ENCODE results near the gene DOCK9. TPM values are rescaled to one million over a fixed set of nuclear protein-coding genes. Genes with fewer than 3 reads are reported as not detected.
"Not testable (repeated sequence)": the region's sequence is repeated elsewhere in the genome, so short reads cannot be mapped to it uniquely, and the experiment has no call there.

DOCK9 gene
- polyA plus RNA-seq, 3 donors from 2014 or later = 2.1 to 6.3 (median 4.1) TPM

- Mint-ChIP-seq H3K27me3 (ENCODE audit: low read depth in 3 of 3) (peaks cover 0 to 4% (median 2%) of the 10 kb centered on the region in 3 donors), H3K36me3 (peaks cover 32 to 80% (median 63%) of the 10 kb centered on the region in 3 donors), H3K4me1 (no peaks in the 10 kb centered on the region), H3K27ac (no peak overlapping the region), H3K4me3 (no peak overlapping the region), H3K9me3 (peaks cover 0 to 2% (median 0%) of the 10 kb centered on the region in 6 donors)
- DNase-seq = no peak
These were observed 152.2 kb downstream of the DOCK9 start for GRCh38 chr13:98825659-98826058.

DNA sequence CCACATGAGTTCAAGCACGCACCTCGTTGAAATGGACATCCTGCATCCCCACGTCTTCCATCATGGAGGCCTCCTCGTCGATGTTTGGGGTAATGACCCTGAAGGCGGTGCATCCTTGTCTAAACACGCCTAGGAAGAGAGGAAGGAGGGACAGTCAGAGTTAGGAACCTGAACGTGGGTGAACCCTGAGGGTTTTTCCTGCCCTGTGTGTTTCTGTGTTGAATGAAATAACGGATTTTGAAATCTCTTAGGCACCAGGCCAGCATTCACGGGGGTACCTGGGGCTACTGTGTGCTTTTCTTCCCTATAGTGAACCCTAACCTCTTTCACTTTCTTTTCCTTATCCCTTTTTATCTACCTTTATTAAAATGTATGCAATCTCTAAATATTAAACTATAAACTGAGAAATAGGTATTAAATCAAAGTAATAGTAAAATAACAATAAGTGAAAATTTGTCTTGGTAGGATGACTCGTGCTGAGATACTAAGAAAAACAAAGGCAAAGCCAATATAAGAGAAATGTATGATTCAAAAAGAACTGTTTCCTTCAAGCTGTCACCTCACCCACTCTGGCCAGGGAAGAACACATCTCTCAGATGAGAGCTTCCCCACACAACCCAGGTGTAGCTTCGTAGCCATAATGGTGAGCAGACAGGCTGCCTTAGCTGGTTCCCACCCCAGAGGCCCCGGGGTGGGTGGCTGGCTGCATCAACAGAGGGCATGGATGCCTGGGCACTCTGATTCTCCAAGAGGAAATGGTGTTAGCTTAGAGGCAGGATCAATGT, 153.3 kb downstream of the DOCK9 start:
- no peak overlapping the region for H3K27ac Mint-ChIP-seq

GRCh38 chr13:98823442-98823841, 154.4 kb downstream of the DOCK9 start:
- Mint-ChIP-seq H3K9me3 (peaks cover 0 to 2% (median 0%) of the 10 kb centered on the region in 6 donors), H3K36me3 (peaks cover 27 to 65% (median 52%) of the 10 kb centered on the region in 3 donors), H3K4me1 (no peaks in the 10 kb centered on the region), H3K27ac (no peak overlapping the region), H3K4me3 (no peak overlapping the region), H3K27me3 (ENCODE audit: low read depth in 3 of 3) (peaks cover 0 to 2% (median 2%) of the 10 kb centered on the region in 3 donors)
- no peak for DNase-seq

More for the DNA sequence above, 153.3 kb downstream of the DOCK9 start:
- no peak for DNase-seq
- H3K27me3 Mint-ChIP-seq (ENCODE audit: low read depth in 3 of 3) = peaks cover 0 to 2% (median 2%) of the 10 kb centered on the region in 3 donors
- H3K4me1 Mint-ChIP-seq = no peaks in the 10 kb centered on the region
- H3K36me3 Mint-ChIP-seq = peaks cover 31 to 76% (median 56%) of the 10 kb centered on the region in 3 donors
- H3K4me3 Mint-ChIP-seq = no peak overlapping the region
- peaks cover 0 to 2% (median 0%) of the 10 kb centered on the region in 6 donors for H3K9me3 Mint-ChIP-seq

DNA sequence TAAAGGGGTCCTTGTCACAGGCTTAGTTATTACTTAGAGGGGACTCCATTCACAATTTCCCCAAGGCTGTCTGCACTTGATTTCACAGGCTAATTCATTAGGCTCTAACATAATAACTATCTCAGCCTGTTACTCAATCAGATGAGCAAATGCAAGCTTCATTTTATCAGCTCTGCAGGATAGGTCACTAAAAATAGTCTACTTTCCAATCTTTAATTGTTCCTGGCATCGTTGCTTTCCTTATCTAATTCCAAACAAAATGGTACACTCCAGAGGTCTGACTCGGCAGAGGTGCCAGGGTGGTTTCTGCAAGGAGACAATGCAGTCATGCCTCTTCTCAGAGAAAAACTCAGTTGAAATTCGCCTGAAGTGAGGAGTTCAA, 155.6 kb downstream of the DOCK9 start:
- H3K4me1 Mint-ChIP-seq = no peaks in the 10 kb centered on the region
- H3K4me3 Mint-ChIP-seq = no peak overlapping the region
- H3K27me3 Mint-ChIP-seq (ENCODE audit: low read depth in 3 of 3) = peaks cover 0 to 2% (median 0%) of the 10 kb centered on the region in 3 donors
- DNase-seq = no peak
- H3K36me3 Mint-ChIP-seq = peaks cover 28 to 60% (median 44%) of the 10 kb centered on the region in 3 donors
- H3K9me3 Mint-ChIP-seq = peaks cover 0 to 2% (median 0%) of the 10 kb centered on the region in 6 donors
- H3K27ac Mint-ChIP-seq = no peak overlapping the region

DNA sequence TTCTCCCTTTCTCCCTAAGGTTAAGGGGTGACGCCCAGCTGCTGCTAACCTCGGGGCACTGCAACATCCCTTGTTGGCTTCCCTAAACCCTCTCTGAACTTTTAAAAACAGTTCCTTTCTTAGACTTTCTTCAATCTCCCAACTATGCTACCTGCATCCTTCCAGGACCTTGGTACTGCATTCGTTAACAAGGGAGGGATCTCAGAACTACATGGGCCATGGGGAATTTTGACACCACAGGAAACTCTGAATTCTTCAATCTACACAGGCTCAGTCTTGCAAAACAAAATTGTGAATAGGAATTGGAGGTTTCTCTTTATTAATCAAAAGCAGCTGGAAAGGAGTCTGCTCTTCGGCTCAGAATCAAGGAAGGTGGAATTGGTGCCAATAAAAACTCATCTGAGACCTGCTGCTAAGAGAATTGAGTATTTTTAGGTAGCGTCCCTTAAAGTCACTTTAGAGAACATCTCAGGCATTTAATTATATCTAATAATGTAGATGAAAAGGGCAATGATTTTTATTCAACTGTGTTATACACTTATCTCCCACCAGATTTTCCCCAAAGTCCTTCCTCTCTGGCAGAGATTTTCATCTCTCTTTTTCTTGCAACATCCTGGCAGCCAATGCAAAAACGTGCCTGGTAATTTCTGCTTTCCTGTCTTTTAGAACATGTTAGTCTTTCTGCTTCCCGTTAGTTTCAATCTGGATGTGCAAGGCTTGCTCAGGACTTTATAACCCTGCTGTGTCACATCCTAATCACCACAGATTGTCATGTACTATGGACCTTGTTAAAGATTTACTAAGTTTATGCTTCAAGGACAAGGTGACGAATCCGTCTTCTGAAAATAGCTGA, 156.3 kb downstream of the DOCK9 start:
- peaks cover 32 to 65% (median 41%) of the 10 kb centered on the region in 3 donors for H3K36me3 Mint-ChIP-seq
- peaks cover 0 to 2% (median 0%) of the 10 kb centered on the region in 6 donors for H3K9me3 Mint-ChIP-seq
- H3K4me3 Mint-ChIP-seq = no peak overlapping the region

GRCh38 chr13:98820744-98821371, 157.0 kb downstream of the DOCK9 start:
- H3K27ac Mint-ChIP-seq = no peak overlapping the region
- peaks cover 38 to 64% (median 42%) of the 10 kb centered on the region in 3 donors for H3K36me3 Mint-ChIP-seq
- peaks cover 0 to 2% (median 0%) of the 10 kb centered on the region in 6 donors for H3K9me3 Mint-ChIP-seq
- no peak overlapping the region for H3K4me3 Mint-ChIP-seq
- peaks cover 0 to 2% (median 0%) of the 10 kb centered on the region in 3 donors for H3K27me3 Mint-ChIP-seq (ENCODE audit: low read depth in 3 of 3)
- no peaks in the 10 kb centered on the region for H3K4me1 Mint-ChIP-seq
- no peak for DNase-seq

More for the DNA sequence above, 156.3 kb downstream of the DOCK9 start:
- Mint-ChIP-seq H3K27me3 (ENCODE audit: low read depth in 3 of 3) (peaks cover 0 to 2% (median 0%) of the 10 kb centered on the region in 3 donors), H3K4me1 (no peaks in the 10 kb centered on the region), H3K27ac (no peak overlapping the region)
- DNase-seq = no peak

DNA sequence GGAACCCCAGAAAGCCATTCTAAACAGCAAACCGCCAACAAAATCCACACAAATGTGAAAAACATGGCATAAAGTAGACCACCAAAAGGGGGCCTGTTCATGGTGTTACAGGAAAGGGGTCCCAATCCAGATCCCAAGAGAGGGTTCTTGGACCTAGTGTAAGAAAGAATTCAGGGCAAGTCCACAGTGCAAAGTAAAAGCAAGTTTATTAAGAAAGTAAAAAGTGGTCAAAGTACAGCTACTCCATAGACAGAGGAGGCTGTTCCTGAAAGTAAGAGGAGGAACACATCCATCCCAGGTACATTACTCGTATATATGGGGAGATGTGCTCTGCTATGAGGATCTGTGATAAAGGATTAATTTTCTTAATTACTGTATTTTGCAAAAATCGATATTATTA, 157.6 kb downstream of the DOCK9 start:
- Mint-ChIP-seq H3K27me3 (ENCODE audit: low read depth in 3 of 3) (peaks cover 0 to 2% (median 0%) of the 10 kb centered on the region in 3 donors), H3K27ac (no peak overlapping the region), H3K9me3 (no peaks in the 10 kb centered on the region), H3K4me3 (no peak overlapping the region), H3K4me1 (no peaks in the 10 kb centered on the region), H3K36me3 (peaks cover 38 to 60% (median 38%) of the 10 kb centered on the region in 3 donors)
- no peak for DNase-seq

- Mint-ChIP-seq H3K9me3 (no peaks in the 10 kb centered on the region), H3K27ac (no peak overlapping the region), H3K36me3 (peaks cover 33 to 53% (median 38%) of the 10 kb centered on the region in 3 donors), H3K27me3 (ENCODE audit: low read depth in 3 of 3) (peaks cover 0 to 2% (median 0%) of the 10 kb centered on the region in 3 donors), H3K4me3 (no peak overlapping the region), H3K4me1 (no peaks in the 10 kb centered on the region)
- DNase-seq = no peak
These were observed 158.4 kb downstream of the DOCK9 start for GRCh38 chr13:98819382-98820010.

DNA sequence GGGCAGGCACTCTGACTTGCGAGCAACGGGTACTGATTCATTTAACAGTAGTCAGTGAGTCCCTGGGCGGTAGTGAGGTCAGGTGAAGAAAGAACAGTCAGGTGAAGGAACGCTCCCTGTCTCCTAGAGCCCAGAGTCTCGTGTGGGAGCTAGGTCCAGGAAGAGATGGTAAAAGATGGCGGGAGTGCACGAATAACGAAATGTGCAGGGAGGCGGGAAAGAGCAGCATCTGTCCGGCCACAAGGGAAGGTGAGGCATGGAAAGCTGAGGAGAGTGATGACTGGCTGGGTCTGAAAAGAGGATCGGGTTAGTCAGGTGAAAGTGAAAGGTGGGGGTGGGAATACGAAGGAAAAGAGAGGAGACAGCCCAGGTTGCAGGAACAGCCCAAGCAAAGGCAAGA, 161.5 kb downstream of the DOCK9 start:
- H3K27ac Mint-ChIP-seq = no peak overlapping the region
- peaks cover 9 to 27% (median 27%) of the 10 kb centered on the region in 3 donors for H3K36me3 Mint-ChIP-seq
- H3K4me1 Mint-ChIP-seq = no peaks in the 10 kb centered on the region
- H3K9me3 Mint-ChIP-seq = no peaks in the 10 kb centered on the region
- H3K27me3 Mint-ChIP-seq (ENCODE audit: low read depth in 3 of 3) = no peaks in the 10 kb centered on the region
- DNase-seq = no peak
- H3K4me3 Mint-ChIP-seq = no peak overlapping the region

- Mint-ChIP-seq H3K9me3 (no peaks in the 10 kb centered on the region), H3K36me3 (peaks cover 18 to 31% (median 30%) of the 10 kb centered on the region in 3 donors), H3K27ac (no peak overlapping the region)
These were observed 163.9 kb downstream of the DOCK9 start for GRCh38 chr13:98813993-98814392.

GRCh38 chr13:98812186-98812790, 165.6 kb downstream of the DOCK9 start:
- not testable (repeated sequence) for H3K27ac Mint-ChIP-seq; H3K4me1 Mint-ChIP-seq; H3K9me3 Mint-ChIP-seq; H3K27me3 Mint-ChIP-seq (ENCODE audit: low read depth in 3 of 3); DNase-seq; H3K4me3 Mint-ChIP-seq
- peaks cover 25 to 38% (median 35%) of the 10 kb centered on the region in 3 donors for H3K36me3 Mint-ChIP-seq

More at GRCh38 chr13:98813993-98814392, 163.9 kb downstream of the DOCK9 start:
- no peak for DNase-seq
- Mint-ChIP-seq H3K4me1 (no peaks in the 10 kb centered on the region), H3K4me3 (no peak overlapping the region), H3K27me3 (ENCODE audit: low read depth in 3 of 3) (no peaks in the 10 kb centered on the region)

GRCh38 chr13:98810746-98811145, 167.1 kb downstream of the DOCK9 start:
- H3K27me3 Mint-ChIP-seq (ENCODE audit: low read depth in 3 of 3) = peaks cover 0 to 1% (median 0%) of the 10 kb centered on the region in 3 donors
- no peaks in the 10 kb centered on the region for H3K4me1 Mint-ChIP-seq
- H3K27ac Mint-ChIP-seq = no peak overlapping the region
- DNase-seq = no peak
- H3K9me3 Mint-ChIP-seq = no peaks in the 10 kb centered on the region
- peaks cover 24 to 33% (median 26%) of the 10 kb centered on the region in 3 donors for H3K36me3 Mint-ChIP-seq
- no peak overlapping the region for H3K4me3 Mint-ChIP-seq

GRCh38 chr13:98809345-98809777, 168.5 kb downstream of the DOCK9 start:
- H3K9me3 Mint-ChIP-seq = no peaks in the 10 kb centered on the region
- peaks cover 26 to 42% (median 28%) of the 10 kb centered on the region in 3 donors for H3K36me3 Mint-ChIP-seq
- H3K27me3 Mint-ChIP-seq (ENCODE audit: low read depth in 3 of 3) = peaks cover 0 to 1% (median 0%) of the 10 kb centered on the region in 3 donors
- no peak overlapping the region for H3K27ac Mint-ChIP-seq
- no peak overlapping the region for H3K4me3 Mint-ChIP-seq
- DNase-seq = no peak
- H3K4me1 Mint-ChIP-seq = no peaks in the 10 kb centered on the region

All from immature natural killer cell (primary cell).